K562 (cell line): ENCODE data around the gene RNF224. TPM values are rescaled to one million over a fixed set of nuclear protein-coding genes. Genes with fewer than 3 reads are reported as not detected.

Source experiments
- ATAC-seq: fragments of 200-7000 bp; cut with Tn5 transposase; 3 replicates; pipeline ENCODE4 v1.9.1; 2020; ENCODE audit warnings: moderate library complexity
- BruUV-seq: library from RNA; stranded (reverse); fragments of 400-500 nt; replicated peaks from 2 replicates; lab custom pipeline; 2021; lab: Mats Ljungman, UMichigan
- CTCF ChIA-PET: fragments of 300-600 bp; formaldehyde crosslinking; extraction: SDS; loops from one replicate; lab custom pipeline; 2021; ENCODE audit warnings: low intra/inter-chr PET ratio; lab: Yijun Ruan, JAX
- POLR2A ChIA-PET: fragments of 300-600, 350-650 bp; sonication (Branson Sonifier 250); formaldehyde crosslinking; extraction: SDS; loops from one replicate; lab custom pipeline; 2021; ENCODE audit warnings: antibody characterized with exemption, inconsistent platforms; lab: Yijun Ruan, JAX
- DNase-seq, 4 experiments: peaks; one replicate each; pipeline versions ENCODE4 v3.0.0 to v3.0.0-alpha.2; 2011 to 2018; ENCODE audit warnings: low spot score in 3 of 4, mixed read lengths in 3 of 4; ENCODE audit errors: extremely low read depth in 1 of 4
- FAIRE-seq: peaks from 2 replicates; lab custom pipeline; 2011; peaks lifted over from hg19 to GRCh38; lab: Jason Lieb, UNC
- H2AFZ ChIP-seq: 2 replicates; pipeline ENCODE4 v1.6.0; 2011; ENCODE audit warnings: low read depth, low read length, control low read depth, inconsistent platforms
- H3K27ac ChIP-seq: fragments of 200-600 bp; 3 replicates; pipeline ENCODE4 v1.8.0; 2011; ENCODE audit warnings: low read depth, mild to moderate bottlenecking, control low read depth, inconsistent platforms, low read length, moderate library complexity, mixed read lengths; ENCODE audit errors: extremely low read depth
- H3K27me3 ChIP-seq, 2 experiments: fragments of 300-600 bp in 1 of 2; 2 replicates in 1 of 2; 3 replicates in 1 of 2; pipeline versions ENCODE4 v1.6.0 to v1.8.0; 2011; ENCODE audit warnings: inconsistent platforms in 2 of 2, low read length in 2 of 2, mild to moderate bottlenecking in 1 of 2, mixed read lengths in 1 of 2, moderate library complexity in 1 of 2; ENCODE audit not compliant: control insufficient read depth in 2 of 2, insufficient read depth in 2 of 2
- H3K36me3 ChIP-seq: fragments of 300-600 bp; 3 replicates; pipeline ENCODE4 v1.8.0; 2011; ENCODE audit warnings: mild to moderate bottlenecking, low read length, inconsistent platforms; ENCODE audit not compliant: control insufficient read depth, insufficient read depth
- H3K4me1 ChIP-seq, 2 experiments: fragments of 200-600 bp in 1 of 2; replicated peaks in 1 of 2; 2 replicates in 1 of 2; 3 replicates in 1 of 2; pipeline versions ENCODE4 v1.5.1 to v1.8.0; 2011; ENCODE audit warnings: inconsistent platforms in 2 of 2, low read length in 2 of 2, mild to moderate bottlenecking in 1 of 2, mixed read lengths in 1 of 2, moderate library complexity in 1 of 2; ENCODE audit not compliant: control insufficient read depth in 2 of 2, insufficient read depth in 2 of 2
- H3K4me2 ChIP-seq: 2 replicates; pipeline ENCODE4 v1.6.1; 2011; ENCODE audit warnings: low read length, control low read depth, inconsistent platforms, mixed read lengths; ENCODE audit not compliant: insufficient read depth
- H3K4me3 ChIP-seq: fragments of 200-600 bp; sonication (generic), shearing (Covaris generic); 2 replicates; pipeline ENCODE4 v1.5.1; 2016; ENCODE audit warnings: control low read depth, inconsistent platforms
- H3K79me2 ChIP-seq: fragments of 200-600 bp; 3 replicates; pipeline ENCODE4 v1.8.0; 2011; ENCODE audit warnings: low read length, inconsistent platforms; ENCODE audit not compliant: control insufficient read depth, insufficient read depth
- H3K9ac ChIP-seq, 2 experiments: 2 replicates each; pipeline versions ENCODE4 v1.6.0 to v1.6.1; 2011; ENCODE audit warnings: low read depth in 2 of 2, low read length in 2 of 2, control low read depth in 1 of 2, inconsistent platforms in 1 of 2, mild to moderate bottlenecking in 1 of 2, mixed read lengths in 1 of 2; ENCODE audit not compliant: insufficient read depth in 1 of 2
- H3K9me1 ChIP-seq: one replicate; pipeline ENCODE4 v1.6.0; 2011; ENCODE audit warnings: inconsistent platforms, mild to moderate bottlenecking, low read length, moderate library complexity; ENCODE audit not compliant: control insufficient read depth, insufficient read depth
- H3K9me3 ChIP-seq: replicated peaks from 2 replicates; pipeline ENCODE4 v1.5.1; 2011; ENCODE audit warnings: low read depth, low read length, inconsistent platforms; ENCODE audit not compliant: control insufficient read depth, insufficient read depth
- H4K20me1 ChIP-seq: replicated peaks from 2 replicates; pipeline ENCODE4 v1.6.1; 2011; ENCODE audit warnings: low read length, inconsistent platforms, mixed read lengths; ENCODE audit not compliant: control insufficient read depth, insufficient read depth
- HNRNPUL1 ChIP-seq: fragments of 200-400 bp; formaldehyde crosslinking; IDR thresholded peaks from 2 replicates; pipeline ENCODE4 v1.6.1; 2017; ENCODE audit warnings: low read length
- POLR2G ChIP-seq: fragments of 200-400 bp; formaldehyde crosslinking; IDR thresholded peaks from 2 replicates; pipeline ENCODE4 v1.6.1; 2017; ENCODE audit warnings: low read depth, mild to moderate bottlenecking, antibody characterized with exemption, low read length, moderate library complexity
- RBFOX2 ChIP-seq: fragments of 200-400 bp; formaldehyde crosslinking; IDR thresholded peaks from 2 replicates; pipeline ENCODE4 v1.6.1; 2017; ENCODE audit warnings: low read depth, mild to moderate bottlenecking, low read length, moderate library complexity
- RBM22 ChIP-seq: fragments of 200-400 bp; formaldehyde crosslinking; IDR thresholded peaks from 2 replicates; pipeline ENCODE4 v1.6.1; 2018; ENCODE audit warnings: low read length, low read depth; ENCODE audit not compliant: poor library complexity, severe bottlenecking
- WGBS: fragments of 100-300 bp; shearing (Covaris generic); methylation state at CpG from one replicate; pipeline ENCODE4 v1.1.6; 2016; ENCODE audit warnings: low coverage, mixed read lengths; ENCODE audit not compliant: insufficient coverage; ENCODE audit errors: missing lambda C conversion rate; 5-methylcytosine and 5-hydroxymethylcytosine counted together
- in situ Hi-C: fragments of 300-500 bp; cut with MboI; formaldehyde crosslinking; loops from 4 replicates; pipeline ENCODE4 v1.15.0; 2018; ENCODE audit warnings: inconsistent platforms, mixed read lengths
- intact Hi-C: fragments of 100-400 bp; cut with micrococcal nuclease; formaldehyde crosslinking; loops from 2 replicates; pipeline ENCODE4 v1.14.2; 2022
- polyA plus RNA-seq, 8 experiments: library from polyadenylated mRNA; depleted of rRNA in 4 of 8; stranded (reverse) in 5 of 8; unstranded in 3 of 8; fragments of >200 nt; fragmentation: Nextera tagmentation in 2 of 8; fragmentation: Illumina TruSeq in 1 of 8; extraction: Ambion mirVana in 2 of 8; extraction: Trizol in 1 of 8; gene quantifications; 2 replicates each; pipeline versions ENCODE4 v1.2.1 to v1.2.3, GENCODE V29; 2011 to 2014; ENCODE audit warnings: inconsistent platforms in 1 of 8, missing spikeins in 1 of 8
- total RNA-seq, 7 experiments: library from RNA; depleted of rRNA in 6 of 7; stranded (reverse); fragments of >200 nt in 6 of 7; fragmentation: Illumina TruSeq in 2 of 7; extraction: Trizol in 2 of 7; gene quantifications; 2 replicates each; pipeline versions ENCODE4 v1.2.1 to v1.2.3, GENCODE V29; 2011 to 2021; ENCODE audit warnings: low replicate concordance in 1 of 7

Gene RNF224
- total and polyA plus RNA-seq, 9 of the 15 experiments (the other 6 are each of a cell fraction or from before 2014, with no cell fraction given), result not detected

GRCh38 chr9:137266585-137267453 lies 39.5 kb downstream of the RNF224 start:
- Histone ChIP-seq H3K79me2 (peaks cover 10% of the 10 kb centered on the region; the same call in 2 of the 3 replicates), H3K27ac (no peak overlapping the region), H3K9ac (peak overlapping the region in 1 of 2 experiments; percentile 28; a peak in 1 of 4 replicates), H2AFZ (no peak overlapping the region), H3K9me1 (no peaks in the 10 kb centered on the region), H3K27me3 (no peaks in the 10 kb centered on the region), H3K4me3 (no peak overlapping the region), H3K4me1 (peaks cover 20 to 60% of the 10 kb centered on the region in 2 experiments), H3K36me3 (peaks cover 73% of the 10 kb centered on the region), H3K9me3 (no peaks in the 10 kb centered on the region), H4K20me1 (no peaks in the 10 kb centered on the region), H3K4me2 (no peak overlapping the region)
- TF ChIP-seq HNRNPUL1 (no peak), RBFOX2 (peak; percentile 41; the same call in 1 of the 2 replicates), POLR2G (peak; percentile 57), RBM22 (peak; percentile 28)
- intact Hi-C loops, result no loop called here
- WGBS, result 92% methylated on average over 20 of the region's 34 CpGs
- ChIA-PET CTCF (no interaction called here), POLR2A (interaction anchor here (0.5 to 4.2 kb wide), 8 partner anchors 10 to 137 kb away, joined by 3 to 23 read pairs (median 3); partner anchors contain the start of genes NRARP and TOR4A)
- FAIRE-seq, result no peak
- in situ Hi-C loops, result no loop called here
- DNase-seq, result no peak
- ATAC-seq, result no peak
- no TSS peak for BruUV-seq
